NCI-H748 (cell line): ENCODE data around the gene ANXA1.
"Not testable (repeated sequence)": the region's sequence is repeated elsewhere in the genome, so short reads cannot be mapped to it uniquely, and the experiment has no call there.

Source experiments
- DNase-seq: peaks from one replicate; lab custom pipeline; 2025; ENCODE audit not compliant: unreplicated experiment; lab: John Stamatoyannopoulos, UW

The ANXA1 gene

DNA sequence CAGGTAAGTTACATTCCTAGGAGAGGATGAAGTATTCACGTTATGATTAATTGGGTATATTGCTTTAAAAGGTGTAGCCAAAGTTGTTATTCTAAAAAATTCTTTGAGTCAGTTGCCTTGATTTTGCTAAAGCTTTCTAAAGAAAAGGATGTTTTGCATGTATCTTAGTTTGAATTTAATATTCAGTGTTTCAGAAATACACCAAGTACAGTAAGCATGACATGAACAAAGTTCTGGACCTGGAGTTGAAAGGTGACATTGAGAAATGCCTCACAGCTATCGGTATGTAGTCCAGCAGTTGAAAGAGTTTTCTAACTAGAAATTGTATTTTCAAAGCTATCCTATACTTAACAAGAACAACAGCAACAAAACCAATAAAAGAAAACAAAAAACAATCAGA, 14.2 kb downstream of the ANXA1 start:
- DNase-seq: no peak

DNA sequence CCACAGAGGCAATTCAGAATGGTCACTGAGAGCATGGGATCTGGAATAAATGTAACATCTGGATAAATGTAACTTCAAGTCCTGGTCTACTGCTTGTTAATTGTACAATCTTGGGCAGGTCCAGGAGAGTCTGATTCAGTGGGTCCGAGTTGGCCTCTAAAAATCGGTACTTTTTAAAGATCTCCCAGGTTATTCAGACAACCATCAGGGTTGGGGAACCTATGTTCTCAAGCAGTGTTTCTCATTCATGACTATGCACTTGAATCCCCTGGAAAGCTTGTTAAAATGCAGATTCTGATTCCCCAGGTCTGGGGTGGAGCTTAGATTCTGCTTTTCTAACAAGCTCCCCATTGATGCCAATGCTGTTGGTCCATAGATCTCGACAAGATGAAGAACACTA, 14.8 kb downstream of the ANXA1 start:
- no peak for DNase-seq

DNA sequence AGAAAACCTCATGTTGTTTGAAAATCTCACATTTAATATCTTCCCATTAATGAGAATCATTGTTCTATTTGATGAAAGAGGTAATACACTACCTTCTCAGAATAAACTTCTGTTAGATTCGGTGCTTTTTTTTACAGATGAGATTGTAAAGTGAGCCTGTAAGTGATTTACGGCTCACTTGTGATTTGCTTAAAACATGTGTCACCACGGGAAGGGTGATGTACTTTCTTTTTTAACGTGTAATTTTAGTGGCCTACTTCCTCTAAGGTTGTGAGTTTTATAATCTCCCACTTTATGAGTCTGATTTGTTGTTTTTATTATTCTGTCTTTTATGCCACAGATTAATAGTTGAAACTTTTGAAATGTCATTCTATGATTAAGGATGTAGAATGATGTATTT, 15.9 kb downstream of the ANXA1 start:
- DNase-seq: no peak

DNA sequence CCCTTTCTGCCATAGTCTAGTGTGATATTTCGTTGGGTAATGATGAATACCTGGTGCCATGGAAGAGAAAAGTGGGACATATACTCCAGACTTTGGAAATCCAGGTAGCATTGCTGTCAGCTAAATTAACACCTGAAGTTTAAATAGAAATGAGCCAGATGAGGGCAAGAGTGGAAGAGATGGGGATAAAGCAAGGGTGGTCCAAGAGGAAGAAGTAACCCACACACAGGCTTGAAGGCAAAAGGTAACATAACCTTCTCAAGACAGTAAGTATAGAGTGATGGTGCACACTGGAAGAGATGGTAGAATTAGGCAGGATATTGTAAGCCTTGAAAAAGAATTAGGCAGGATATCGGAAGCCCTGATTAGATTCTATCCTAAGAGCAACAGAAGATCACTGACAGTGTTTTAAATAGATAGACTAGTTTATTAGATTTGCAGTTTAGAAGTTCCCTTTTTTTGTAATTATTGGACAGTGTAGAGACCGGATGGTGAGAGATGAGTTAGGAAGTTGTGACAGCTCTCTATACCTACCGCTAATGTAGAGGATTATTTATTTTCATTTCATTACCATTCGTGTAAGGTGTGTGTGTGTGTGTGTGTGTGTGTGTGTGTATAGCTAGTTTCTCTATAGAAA, 16.8 kb downstream of the ANXA1 start:
- DNase-seq: no peak

DNA sequence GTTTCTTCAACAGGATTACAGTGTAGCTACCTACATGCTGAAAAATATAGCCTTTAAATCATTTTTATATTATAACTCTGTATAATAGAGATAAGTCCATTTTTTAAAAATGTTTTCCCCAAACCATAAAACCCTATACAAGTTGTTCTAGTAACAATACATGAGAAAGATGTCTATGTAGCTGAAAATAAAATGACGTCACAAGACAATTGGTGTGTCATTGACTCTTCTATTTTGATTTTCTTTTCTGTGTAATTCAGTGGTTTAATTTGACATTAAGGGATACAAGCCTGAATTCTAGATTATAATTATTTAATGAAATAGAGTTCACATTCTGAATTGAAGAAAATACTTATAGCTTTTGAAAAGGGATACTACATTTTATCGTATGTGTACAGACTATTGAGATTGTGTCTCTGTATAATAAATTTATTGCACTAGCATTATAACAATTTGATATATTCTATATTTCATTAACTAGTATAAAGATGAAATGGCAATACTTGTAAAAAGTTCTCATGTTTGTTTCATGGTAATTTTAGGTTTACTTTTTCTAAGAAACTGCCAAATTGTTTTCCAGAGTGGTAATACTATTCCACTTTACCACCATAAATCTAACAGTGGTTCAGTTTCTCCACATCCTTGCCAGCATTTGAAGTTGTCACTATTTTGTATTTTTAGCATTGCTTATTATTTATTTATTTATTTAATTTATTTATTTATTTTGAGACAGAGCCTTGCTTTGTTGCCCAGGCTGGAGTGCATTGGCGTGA, 18.7 kb downstream of the ANXA1 start:
- no peak for DNase-seq

DNA sequence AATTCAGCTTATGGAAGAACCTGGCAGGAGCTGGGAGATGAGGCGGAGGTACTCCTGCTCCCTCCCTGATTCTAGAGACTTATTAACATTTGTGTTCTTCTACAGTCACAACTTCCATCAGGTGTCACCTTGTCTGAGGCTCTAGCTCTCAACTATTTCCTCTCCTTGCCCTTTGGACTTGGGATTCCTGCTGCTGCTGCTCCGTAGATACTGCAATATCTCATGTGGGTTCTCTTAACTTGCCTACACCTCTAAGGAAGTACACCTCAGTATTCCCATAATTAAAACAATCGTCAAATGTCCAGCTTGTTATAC, 21.2 kb downstream of the ANXA1 start:
- no peak for DNase-seq

DNA sequence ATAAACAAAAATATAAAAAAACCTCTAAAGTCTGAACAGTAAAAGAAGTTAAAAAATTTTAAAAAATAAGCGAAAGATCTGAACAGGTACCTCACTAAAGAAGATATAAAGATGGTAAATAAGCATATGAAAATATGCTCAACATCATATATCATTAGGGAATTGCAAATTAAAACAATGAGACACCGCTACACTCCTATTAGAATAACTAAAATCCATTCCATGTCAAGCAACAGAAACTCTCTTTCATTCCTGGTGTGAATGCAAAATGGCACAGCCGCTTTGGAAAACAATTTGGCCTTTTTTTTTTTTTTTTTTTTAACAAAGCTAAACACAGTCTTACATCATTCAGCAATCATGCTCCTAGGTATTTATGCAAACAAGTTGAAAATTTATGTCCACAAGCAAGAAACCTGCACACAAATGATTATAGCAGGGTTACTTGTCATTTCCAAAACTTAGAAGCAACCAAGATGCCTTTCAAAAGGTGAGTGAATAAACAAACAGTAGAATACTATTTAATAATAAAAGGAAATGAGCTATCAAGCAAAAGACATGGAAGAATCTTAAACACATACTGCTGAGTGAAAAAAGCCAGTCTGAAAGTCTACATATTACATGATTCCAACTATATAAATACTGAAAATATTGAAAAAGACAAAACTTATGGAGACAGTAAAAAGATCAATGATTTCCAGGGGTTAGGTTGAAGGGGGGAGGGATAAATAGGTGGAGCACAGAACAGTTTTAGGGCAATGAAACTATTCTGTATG, 22.1 kb downstream of the ANXA1 start:
- DNase-seq: no peak

DNA sequence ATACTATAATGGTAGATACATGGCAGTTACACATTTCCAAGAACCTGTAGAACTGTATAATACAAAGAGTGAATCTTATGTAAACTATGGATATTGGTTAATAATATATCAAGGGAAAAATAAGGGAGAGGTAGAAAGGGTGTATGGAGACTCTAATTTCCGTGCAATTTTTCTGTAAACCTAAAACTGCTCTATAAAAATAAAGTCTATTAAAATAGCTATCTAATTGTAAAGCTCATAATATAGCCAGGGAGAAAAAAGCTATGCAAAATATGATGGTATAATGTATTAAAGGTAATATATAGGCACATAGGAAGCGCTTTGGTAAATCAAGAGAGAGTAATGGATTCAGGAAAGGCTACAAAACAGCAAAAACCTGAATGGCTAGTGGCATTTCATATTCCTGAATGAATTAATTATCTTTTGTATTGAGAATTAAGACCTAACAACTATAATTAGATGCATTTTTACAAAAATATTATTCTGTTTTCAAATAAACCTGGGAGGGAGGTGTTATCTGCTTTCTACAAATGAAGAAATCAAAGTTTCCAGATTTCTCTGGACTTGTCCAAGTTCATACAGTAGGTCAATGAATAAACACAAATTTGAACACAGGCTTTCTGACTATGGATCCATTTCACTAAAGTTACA, 22.8 kb downstream of the ANXA1 start:
- no peak for DNase-seq

DNA sequence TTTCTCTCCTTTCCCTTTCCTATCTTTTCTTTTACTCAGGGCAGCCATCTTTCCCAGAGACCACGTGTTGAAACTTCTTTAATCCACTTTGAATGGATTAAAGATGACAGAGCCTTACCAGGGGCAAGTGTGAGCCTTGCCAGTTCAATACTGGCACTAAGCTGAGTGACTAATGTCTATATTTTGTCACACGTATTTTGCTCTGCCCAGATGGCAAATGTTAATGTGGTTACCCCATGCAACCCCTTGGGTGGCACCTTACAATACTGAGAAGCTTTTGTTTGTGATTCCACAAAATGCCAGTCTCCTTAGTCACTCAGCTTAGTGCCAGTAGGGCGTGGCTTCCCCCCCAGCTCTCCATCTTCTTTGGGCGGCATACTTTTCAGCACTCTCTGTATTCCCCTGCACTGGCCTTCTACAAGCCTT, 24.8 kb downstream of the ANXA1 start:
- no peak for DNase-seq

DNA sequence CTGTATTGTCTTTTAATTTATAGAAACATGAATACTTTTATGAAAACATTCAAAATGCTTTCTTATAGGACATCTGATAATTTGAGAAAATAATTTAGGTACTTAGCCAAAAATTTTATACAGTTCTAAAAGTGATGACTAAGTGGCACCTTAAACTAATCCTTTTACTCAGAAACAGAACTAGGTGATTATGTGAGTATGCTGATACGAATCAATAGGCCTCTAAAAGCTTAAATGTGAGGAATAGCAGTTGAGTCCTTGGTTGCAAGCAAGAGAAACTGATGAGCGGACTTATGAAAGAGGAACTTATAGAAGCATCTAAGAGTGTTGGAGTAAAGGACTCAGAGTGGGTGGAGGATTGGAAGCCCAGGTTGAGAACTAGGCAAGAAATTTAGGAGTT, 26.4 kb downstream of the ANXA1 start:
- no peak for DNase-seq

DNA sequence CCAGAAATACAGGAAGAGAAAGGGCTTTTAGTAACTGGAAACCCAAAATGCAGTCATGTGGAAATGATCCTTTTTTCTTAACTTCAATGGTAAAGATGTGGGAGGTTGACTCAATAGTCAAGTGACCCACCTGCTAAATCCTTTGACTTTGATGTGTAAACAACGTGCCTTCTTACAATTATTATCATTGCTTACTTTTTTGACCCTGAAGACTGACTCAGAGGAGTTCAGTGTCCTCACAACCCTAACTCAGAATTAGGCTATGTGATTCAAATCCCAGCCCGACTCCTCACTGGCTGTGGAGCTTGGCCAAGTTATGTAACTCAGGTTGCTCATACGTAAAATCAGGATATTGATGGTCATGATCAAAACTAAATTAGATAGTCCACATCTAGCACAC, 27.9 kb downstream of the ANXA1 start:
- no peak for DNase-seq

DNA sequence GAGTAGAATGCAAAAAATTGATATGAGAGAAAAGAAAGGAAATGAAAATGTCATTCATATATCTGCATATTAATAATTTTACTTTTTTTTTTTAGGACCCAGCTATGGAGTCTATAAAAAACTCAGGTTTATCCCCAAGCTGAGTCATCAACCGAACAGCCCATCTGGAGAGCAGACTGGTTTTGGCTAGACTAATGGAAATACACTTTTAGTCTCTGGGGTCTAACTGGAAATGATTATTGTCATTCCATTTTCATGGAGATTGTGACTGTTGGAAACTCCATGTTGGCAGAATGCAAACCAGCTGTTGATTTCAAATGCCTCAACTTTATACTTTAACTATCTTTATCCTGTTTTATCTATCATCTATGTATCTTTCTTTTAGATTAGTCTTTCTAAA, 28.7 kb downstream of the ANXA1 start:
- no peak for DNase-seq

DNA sequence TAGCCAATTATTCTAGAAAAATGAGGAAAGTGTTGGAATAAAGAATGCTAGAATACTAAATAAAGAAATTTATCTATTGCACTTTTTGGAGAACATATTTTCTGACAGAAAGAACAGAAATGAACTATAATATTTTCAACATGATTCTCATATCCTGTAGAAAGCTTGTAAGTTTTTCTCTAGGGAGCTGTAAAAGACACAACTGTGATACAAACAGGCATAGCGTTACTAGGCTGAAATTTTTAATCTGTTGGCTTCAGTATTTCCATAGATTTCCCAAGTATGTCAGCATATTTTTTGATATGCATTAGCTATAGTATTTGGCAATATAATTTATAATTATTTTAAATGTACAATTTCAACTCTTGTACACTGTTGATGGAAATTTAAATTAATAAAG, 31.3 kb downstream of the ANXA1 start:
- DNase-seq: no peak

DNA sequence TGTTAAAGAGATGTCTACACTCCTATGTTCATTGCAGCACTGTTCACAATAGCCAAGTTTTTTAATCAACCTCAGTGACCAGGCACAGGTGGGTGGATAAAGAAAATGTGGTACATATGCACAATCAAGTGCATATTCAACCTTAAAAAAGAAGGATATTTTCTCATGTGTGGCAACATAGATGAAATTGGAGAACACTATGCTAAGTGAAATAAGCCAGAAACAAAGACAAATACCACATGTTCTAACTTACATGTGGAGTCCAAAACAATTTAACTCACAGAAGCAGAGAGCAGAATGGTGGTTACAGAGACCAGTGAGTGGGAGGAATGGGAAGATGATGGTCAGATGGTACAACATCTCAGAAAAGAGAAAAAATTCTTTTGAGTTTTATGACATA, 31.8 kb downstream of the ANXA1 start:
- no peak for DNase-seq

DNA sequence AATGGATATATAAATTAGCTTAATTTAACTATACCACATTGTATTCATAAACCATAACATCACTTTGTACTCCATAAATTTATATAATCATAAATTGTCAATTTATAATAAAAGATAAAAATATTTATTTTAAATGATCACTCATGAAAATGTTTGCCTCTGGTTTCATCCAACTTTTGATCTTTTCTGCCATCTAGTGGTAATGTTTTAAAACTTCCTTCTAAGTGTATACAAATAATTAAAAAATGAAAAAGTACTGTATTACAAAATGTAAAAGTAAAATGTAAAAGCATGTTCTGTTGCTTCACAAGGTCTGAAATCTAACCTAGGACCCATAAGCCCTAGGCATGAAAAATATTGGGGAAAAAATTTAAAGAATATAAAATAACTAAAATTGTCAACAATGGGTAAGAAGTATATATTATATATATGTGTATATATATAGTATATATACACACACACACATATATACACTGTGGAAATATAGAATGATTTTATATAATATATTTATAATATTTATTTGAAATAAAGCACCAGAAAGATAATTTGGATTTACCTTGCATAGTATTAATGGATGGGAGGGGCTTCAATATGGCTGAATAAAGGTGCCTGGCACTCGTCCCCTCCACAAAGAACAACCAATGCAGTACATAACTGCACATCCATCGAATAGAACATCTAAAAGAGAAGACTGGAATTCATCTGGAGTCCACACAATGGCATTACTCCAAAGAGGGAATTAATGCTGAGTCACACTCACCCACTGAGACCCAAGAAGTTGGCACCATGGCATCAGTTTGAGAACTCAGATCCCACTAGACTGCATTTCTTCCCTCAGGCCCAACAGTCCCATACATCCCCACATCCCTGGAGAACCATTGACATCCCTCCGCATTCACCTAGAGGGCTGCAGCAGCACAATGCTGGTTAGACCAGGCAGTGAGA, 32.5 kb downstream of the ANXA1 start:
- peak; percentile 48 for DNase-seq

DNA sequence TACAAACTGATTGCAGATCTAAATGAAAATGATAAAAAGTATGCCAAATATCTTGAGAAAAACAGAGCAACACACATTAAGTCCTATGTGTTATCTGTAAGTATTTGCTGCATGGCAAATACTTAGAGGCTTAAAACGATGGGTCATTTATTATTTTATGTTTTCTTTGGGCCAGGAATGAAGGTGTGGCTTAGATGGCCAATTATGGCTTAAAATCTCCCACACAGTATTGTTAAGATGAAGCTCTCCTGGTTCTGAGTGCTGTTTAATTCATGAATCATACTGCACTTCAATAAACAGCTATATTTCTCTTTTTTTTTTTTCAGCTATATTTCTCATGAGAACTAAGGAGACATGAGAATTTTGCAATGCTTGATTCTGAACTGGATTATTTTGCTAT, 39.4 kb downstream of the ANXA1 start:
- DNase-seq: not testable (repeated sequence)

DNA sequence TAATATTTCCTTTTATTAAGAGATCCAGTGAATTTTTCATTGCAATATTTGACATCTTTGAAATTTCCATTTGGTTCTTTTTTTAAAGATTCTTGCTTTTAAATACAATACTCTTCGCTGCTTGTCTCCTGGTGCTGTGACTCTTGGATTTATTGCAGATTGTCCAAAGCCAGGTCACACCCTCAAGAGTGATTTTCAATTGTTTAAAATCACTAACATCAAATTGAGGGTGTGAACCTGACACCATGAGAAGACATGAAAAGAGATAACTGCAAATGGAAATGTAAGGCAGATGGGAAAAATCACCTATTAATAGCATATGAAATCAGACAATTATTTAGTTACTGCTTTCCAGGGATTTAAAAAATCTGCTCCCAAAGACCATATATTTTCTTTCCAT, 42.6 kb downstream of the ANXA1 start:
- peak; percentile 57 for DNase-seq

DNA sequence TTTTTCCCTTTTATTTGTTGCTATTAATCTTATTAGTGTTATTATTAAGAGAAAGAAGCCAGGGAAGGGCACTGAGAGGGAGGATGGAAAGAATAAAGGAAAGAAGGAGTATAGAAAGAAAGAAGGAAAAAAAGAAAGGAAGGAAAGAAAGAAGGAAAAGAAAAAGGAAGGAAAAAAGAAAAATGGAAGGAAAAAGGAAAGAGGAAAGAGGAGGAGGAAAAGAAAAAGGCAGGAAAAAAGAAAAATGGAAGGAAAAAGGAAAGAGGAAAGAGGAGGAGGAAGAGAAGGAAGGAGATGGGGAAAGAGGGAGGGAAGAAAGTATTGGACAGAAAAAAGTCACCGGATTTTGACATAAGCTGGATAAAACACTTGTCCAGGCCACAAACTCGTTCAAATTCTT, 47.8 kb downstream of the ANXA1 start:
- DNase-seq: no peak

DNA sequence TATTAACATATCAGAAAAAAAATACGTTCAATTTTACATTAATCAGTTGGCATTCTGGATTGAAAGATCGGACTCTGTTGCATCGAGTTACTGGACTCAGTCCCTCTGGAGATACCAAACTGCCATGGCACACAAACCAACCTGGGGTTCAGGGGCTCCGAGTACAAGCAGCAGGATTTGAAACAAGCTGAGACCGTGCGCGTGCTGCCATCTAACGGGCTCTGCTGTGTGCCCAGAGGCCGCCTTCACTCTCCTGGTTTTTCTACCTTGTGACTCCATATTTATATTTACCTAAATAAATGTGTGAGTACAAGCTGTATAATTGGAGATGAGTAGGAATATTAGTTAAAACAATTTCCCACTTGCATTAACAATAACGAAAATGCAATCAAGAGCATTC, 48.2 kb downstream of the ANXA1 start:
- DNase-seq: peak; percentile 38

DNA sequence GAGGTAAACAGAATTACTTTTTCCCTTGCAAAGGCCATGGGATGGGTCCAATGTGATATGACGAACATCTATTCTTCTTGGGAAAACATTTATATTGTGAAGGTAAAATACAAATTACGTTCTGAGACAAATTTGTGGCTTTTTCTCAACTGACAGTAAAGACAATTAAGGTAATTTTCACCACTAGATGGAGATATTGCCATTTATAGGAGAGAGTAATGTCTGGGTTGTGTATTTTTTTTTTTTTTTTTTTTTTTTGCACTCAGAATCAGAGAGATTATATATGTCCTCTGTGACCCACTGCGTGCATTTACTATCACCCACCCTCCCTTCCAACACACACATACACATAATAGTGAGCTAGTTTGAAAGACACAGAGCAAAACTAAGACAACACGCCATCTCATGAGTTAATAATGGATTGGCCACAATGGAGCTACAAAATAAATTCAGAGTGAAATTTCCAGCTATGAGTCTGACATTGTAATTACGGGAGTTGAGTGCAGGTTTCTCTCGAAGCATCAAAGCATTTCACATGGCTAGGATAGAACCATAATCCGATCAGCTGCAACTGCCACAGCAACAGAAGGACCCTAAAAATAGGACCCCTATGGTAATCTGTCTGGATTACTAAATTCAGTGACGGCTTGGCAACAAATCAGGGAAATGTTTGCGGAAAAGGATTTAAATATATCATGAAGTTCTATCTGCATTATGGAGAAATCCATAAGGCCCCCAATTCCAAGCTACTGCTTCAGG, 49.2 kb downstream of the ANXA1 start:
- peak; percentile 69 for DNase-seq
